ENCODE results near the gene PRMT7.

PRMT7 gene

DNA sequence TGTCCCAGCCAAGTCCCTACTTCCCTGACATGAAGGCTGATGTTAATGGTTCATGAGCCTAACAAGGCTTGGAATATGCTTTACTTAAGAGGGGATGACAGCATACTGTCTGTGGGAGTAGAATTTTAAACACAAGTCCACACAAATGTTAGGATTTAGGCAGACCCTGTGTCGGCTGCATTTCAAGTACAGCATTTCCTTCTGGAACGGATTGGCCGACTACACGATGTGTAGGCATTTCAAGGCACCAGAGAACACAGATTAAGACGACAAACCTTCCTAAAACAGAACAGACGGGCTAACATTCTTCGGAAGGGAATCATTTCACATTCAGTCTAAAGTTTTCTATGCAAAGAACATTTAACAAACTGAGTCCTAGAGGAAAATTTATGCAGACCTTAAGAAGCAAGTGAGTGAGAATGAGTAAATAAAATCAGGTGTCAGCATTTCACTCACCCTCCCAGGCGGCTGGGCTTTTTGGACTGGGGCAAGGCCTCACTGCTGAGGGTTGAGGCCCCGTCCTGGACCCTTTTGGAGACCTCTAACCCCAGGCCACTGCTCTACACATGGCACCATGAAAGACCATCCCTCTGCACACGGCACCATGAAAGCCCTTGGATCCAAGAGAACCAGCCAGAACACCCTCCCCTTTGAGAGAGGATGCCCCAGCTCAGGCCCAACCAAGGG is 70.0 kb downstream of the PRMT7 start:
- DNase-seq (ENCODE audit: low read depth): no peak
- no peak overlapping the region for H3K4me3 ChIP-seq (ENCODE audit: control insufficient read depth, low read depth, low read length)
- TF ChIP-seq, protein P1, sequence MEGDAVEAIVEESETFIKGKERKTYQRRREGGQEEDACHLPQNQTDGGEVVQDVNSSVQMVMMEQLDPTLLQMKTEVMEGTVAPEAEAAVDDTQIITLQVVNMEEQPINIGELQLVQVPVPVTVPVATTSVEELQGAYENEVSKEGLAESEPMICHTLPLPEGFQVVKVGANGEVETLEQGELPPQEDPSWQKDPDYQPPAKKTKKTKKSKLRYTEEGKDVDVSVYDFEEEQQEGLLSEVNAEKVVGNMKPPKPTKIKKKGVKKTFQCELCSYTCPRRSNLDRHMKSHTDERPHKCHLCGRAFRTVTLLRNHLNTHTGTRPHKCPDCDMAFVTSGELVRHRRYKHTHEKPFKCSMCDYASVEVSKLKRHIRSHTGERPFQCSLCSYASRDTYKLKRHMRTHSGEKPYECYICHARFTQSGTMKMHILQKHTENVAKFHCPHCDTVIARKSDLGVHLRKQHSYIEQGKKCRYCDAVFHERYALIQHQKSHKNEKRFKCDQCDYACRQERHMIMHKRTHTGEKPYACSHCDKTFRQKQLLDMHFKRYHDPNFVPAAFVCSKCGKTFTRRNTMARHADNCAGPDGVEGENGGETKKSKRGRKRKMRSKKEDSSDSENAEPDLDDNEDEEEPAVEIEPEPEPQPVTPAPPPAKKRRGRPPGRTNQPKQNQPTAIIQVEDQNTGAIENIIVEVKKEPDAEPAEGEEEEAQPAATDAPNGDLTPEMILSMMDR (IDR thresholded peaks at IDR 0.05; ENCODE audit: control insufficient read depth, insufficient read depth, low read depth, low read length, missing control alignments): no peak

DNA sequence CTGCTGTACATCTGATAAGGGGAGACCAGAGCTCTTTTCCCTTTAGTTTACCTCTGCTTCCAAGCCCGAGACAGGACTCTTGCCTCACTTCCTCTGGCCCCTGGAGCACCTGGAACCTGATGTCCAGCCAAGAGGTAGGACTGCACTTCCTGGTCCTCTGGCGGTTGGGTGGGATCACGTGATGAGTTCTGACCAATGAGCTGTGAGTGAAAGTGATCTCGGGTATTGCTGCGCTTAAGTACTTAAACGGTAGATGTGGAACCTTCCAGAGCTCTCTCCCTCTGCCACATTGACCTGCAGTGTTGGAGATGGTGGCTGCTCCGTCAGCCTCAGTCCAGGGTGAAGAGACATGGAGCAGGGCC is 70.5 kb downstream of the PRMT7 start:
- DNase-seq (ENCODE audit: low read depth): no peak
- TF ChIP-seq, protein P1 (IDR thresholded peaks at IDR 0.05; ENCODE audit: control insufficient read depth, insufficient read depth, low read depth, low read length, missing control alignments): no peak
- H3K4me3 ChIP-seq (ENCODE audit: control insufficient read depth, low read depth, low read length): no peak overlapping the region

DNA sequence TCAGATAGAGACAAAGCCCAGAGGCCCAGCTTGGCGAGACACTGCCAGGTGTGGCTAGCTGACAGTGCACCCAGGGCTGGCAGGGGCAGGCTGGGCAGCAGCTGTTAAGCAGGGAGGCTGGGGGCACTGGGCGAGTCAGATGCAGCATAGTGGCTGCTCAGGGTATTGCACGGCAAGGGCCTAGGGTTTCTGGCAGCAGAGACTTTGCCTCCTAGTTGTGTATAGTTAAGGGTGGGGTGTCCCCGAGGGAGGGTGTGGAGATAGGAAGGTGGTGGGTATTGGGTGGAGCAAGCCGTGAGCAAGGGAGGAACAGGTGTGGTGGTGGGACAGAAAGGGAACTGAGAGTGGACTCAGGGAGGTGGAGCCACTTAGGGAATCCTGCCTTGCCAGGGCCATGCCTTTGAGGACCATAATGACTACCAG is 71.5 kb downstream of the PRMT7 start:
- no peak for DNase-seq (ENCODE audit: low read depth)
- no peak overlapping the region for H3K4me3 ChIP-seq (ENCODE audit: control insufficient read depth, low read depth, low read length)
- TF ChIP-seq, protein P1 (IDR thresholded peaks at IDR 0.05; ENCODE audit: control insufficient read depth, insufficient read depth, low read depth, low read length, missing control alignments): peak; percentile 37

DNA sequence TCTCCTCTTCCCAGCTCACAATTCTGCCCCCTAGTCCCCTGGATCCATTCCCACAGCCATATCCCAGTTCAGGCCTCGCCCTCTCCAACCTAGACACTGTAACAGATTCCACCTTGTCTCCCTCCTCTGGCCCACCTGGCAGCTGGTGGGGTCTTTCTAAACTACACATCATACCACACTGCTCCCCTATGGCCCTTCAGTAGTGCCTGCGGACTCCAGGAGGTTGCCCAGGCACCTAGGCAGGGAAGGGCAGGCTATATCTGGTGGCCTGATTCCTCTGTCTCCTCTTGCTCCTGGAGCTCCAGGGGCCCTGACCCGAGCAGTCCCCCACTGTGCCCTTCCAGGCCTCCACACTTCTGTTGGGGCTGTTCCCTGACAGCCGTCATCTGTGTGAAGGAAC is 73.0 kb downstream of the PRMT7 start:
- TF ChIP-seq, protein P1 (IDR thresholded peaks at IDR 0.05; ENCODE audit: control insufficient read depth, insufficient read depth, low read depth, low read length, missing control alignments): no peak
- no peak for DNase-seq (ENCODE audit: low read depth)
- H3K4me3 ChIP-seq (ENCODE audit: control insufficient read depth, low read depth, low read length): no peak overlapping the region

DNA sequence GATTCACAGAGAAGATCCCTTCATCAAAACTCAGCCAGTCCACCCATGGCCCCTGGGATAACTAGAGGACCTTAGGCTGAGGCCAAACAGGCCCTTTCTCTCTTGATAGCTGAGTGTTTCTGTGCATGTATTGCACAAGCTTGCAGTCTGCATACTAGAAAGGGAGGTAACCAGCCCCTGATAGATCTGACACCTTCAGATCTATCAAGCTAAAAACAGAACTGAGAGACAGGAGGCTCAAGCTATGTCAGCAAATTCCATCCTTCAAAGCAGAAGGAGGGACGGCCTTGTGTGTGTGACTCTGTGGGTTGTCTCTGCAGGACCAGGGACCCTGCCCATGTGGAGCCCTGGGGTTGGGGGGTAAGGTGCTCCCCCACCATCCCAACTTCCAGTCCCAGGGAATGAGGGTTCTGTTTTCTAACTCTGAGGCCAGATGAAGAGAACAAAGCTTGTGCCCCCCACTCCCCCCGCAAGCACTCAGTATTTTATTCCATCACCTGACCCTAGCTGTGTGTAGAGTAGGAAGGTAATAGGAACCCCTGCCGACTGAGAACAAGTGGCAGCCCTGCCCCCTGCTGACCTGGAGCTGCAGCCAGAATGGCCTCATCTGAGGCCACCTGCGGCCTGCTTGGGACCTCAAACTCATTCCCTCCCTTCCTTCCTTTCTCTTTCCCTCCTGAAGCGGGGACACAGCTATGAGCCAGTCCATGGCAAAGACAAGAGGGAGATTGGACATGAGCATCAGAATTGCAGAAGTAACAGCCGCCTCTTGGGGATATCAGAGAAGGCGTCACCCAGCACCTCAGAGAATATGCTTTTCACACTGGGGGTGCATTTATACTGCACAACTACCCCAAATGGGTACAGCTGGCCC is 73.7 kb downstream of the PRMT7 start:
- H3K4me3 ChIP-seq (ENCODE audit: control insufficient read depth, low read depth, low read length): no peak overlapping the region
- no peak for DNase-seq (ENCODE audit: low read depth)
- TF ChIP-seq, protein P1 (IDR thresholded peaks at IDR 0.05; ENCODE audit: control insufficient read depth, insufficient read depth, low read depth, low read length, missing control alignments): no peak

DNA sequence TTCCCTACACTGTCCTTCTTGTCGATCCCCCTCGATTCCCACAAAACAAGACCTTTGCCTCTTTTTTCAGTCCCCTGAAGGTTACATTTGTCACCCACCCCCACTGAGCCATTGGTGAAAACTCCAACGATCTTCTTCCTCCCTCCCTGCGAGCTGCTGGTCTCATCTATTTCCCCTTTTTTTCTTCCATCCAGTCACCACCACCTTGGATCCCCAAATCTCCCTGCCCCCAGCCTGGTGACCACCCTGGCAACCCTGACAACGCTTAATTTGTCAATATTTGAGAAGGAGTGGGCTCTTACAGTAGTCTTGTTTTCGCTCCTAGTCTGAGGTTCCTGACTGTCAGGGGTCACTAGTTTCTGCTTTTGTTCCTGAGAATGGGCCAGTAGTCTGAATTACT is 74.6 kb downstream of the PRMT7 start:
- H3K4me3 ChIP-seq (ENCODE audit: control insufficient read depth, low read depth, low read length): no peak overlapping the region
- TF ChIP-seq, protein P1 (IDR thresholded peaks at IDR 0.05; ENCODE audit: control insufficient read depth, insufficient read depth, low read depth, low read length, missing control alignments): no peak
- DNase-seq (ENCODE audit: low read depth): no peak

Measured in AG09309 (cell line).